H54 (cell line): ENCODE results near the gene NEDD4L.

ENCODE experiments used
- DNase-seq: peaks from one replicate; pipeline ENCODE4 v3.0.0; 2011; ENCODE audit warnings: low spot score, mixed read lengths; ENCODE audit not compliant: insufficient read length
- FAIRE-seq: peaks from 3 replicates; lab custom pipeline; 2011; peaks lifted over from hg19 to GRCh38; lab: Jason Lieb, UNC
- POLR2A ChIP-seq: IDR thresholded peaks from 2 replicates; pipeline ENCODE4 v1.6.1; 2011; ENCODE audit warnings: low read depth, mild to moderate bottlenecking, low read length

The NEDD4L gene

DNA sequence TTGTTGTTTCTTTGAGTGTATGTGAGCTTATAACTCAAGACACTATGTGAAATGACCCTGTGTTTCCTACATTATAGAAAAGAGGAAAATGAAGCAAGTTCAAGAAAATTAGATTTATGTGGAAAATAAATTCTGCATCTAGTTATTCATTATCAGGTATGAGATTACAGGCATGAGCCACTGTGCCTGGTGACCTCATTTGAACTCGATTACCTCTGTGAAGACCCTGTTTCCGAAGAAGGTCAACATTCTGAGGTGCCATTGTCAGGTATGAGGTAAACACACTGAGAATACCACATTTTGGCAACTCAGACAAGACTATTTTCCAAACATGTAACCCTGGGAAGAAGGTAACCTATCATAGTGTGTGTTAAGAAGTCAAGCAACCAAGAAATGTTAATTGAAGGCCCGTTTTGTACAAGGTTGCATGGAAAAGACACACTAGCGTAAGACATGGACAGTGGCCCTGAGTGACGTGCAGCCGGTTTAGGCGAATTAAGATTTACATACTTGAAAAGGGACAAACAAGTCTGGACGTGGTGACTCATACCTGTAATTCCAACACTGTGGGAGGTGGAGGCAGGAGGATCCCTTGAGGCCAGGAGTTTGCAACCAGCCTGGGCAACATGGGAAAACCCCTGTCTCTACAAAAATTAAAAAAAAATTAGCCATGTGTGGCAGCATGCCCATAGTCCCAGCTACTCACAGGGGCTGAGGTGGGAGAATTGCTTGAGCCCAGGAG, 186.6 kb downstream of the NEDD4L start:
- FAIRE-seq (no peak), DNase-seq (no peak)
- no peak for TF ChIP-seq POLR2A

DNA sequence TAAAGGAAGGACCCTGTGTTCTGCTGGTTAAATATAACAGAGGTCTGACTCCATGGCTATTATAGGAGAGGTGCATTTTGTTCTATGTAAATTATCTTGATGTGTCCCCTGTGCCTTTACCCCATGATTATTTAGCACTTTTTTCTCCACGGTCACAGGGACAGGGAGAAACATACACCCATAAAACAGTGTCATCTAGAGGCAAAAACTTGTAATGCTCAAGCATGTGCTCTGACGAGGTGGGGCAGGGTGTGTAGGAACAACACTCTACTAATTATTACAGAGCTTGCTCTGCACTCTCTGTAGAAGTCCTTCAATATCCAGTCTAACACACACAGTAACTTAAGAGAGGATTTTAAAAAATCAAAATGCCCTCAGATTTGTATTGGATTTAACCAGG, 187.9 kb downstream of the NEDD4L start:
- DNase-seq = no peak
- FAIRE-seq = no peak
- no peak for TF ChIP-seq POLR2A

DNA sequence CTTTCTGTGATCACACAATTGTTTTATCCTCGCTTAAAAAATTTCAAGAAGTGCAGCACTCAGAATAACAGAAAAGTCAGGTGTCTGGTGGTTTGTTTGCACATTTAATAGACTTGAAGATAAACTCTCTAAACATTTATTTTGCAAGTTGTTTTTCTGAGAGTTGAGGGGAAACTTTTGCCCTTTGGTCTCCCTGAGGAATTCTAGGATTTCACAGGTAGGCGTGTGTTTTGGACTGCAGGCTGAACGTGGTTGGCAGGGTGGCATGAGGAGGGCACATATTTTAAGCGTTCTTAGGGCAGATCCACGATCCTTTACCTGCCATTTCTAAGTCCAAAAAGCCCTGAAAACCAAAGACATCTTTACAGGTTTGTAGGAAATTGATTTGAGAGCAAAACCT, 188.6 kb downstream of the NEDD4L start:
- FAIRE-seq (no peak), DNase-seq (no peak)
- no peak for TF ChIP-seq POLR2A

DNA sequence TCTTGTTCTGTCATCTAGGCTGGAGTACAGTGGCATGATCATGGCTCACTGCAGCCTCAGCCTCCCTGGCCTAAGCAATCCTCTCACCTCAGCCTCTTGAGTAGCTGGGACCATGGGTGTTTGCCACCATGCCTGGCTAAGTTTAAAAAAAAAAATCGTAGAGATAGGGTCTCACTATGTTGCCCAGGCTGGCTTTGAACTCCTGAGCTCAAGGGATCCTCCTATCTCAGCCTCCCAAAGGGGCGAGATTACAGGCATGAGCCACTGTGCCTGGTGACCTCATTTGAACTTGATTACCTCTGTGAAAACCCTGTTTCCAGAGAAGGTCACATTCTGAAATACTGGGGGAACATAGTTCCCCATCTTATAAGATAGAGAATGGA, 190.3 kb downstream of the NEDD4L start:
- no peak for DNase-seq
- FAIRE-seq = no peak
- no peak for TF ChIP-seq POLR2A

DNA sequence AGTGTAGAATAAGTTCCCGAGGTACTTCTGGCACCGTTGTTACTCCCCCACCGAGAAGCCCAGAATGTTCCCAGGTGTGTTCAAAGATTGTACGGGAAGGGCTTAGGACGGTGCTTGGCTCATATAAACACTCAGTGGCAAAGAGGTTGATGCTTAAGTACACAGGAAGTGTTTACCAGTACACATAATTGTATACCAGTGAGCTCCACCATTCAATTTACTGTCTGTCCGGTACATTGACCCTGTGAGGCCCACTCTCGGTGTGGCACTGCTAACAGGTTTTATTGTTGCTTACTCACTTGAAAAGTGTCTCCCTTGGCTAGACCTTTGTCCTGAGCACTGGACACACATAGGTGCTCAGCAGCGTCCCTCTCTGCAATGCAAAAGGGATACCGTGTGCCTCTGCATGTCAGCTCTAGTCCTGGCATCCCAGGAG, 191.0 kb downstream of the NEDD4L start:
- DNase-seq (no peak), FAIRE-seq (no peak)
- TF ChIP-seq POLR2A = no peak

DNA sequence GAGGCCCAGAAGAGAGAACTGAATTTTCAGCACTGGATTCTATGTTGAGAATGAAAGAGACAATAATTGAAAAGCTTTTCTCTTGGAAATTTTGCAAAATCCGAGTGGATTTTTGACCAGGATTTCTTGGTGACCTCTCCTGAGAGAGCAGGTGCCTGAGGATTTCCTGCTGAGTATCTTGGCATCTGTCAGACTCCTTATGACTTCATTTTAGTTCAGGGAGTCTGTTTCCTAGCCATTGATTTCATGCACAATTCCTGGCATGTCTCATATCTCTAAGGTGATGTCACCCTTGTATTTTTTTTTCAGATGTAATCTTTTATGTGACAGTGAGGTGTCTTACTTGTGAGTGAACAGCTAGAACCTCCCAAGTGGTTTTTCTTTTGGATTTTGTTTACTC, 195.9 kb downstream of the NEDD4L start:
- TF ChIP-seq POLR2A = no peak
- FAIRE-seq (peak; percentile 58), DNase-seq (no peak)

DNA sequence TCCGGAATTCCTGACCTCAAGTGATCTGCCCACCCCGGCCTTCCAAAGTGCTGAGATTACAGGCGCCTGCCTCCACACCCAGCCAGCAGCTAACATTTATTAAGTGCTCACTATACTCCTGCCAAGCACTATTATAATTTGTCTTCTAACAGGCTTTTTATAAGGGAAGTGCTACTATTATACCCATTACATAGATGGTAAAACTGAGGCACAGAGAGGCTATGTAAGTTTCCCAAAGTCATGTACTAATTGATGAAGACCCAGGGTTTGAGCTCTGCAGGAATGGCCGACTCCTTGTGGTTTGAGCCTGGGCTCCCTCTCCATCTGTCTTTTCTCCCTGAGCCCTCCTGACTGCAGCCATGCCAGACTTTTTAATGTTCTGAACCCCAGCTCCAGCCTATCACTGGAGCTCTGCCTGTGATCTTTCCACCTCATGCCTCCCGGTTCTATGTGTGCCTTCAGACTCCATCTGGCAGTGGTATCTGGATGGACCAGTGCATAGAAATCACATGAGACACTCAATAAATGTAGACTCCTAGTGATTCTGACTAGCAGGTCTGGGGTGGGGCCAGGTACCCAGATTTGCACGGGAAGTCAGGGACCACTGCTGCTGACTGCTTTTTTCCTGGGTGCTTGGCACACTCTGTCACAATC, 197.1 kb downstream of the NEDD4L start:
- DNase-seq (no peak), FAIRE-seq (no peak)
- TF ChIP-seq POLR2A = no peak

DNA sequence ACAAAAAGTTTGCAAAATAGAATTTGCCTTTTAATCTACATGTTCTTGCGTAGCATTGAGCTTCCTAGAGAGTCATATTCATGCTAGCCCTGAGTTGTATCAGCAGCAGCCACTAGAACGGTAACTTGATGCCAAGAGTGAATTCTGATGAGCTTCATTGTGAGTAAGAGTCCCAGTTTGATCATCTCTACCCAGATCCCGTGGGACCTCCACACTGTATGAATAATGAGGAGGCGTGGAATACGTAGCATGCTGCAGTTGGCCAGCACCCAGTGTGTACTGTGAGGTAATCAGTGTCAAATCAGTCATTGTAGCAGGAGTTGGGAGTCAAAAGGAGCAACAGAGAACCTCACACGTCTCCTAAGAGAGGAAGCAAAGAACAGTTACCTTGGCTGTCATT, 197.9 kb downstream of the NEDD4L start:
- no peak for TF ChIP-seq POLR2A
- peak; percentile 41 for FAIRE-seq
- no peak for DNase-seq

DNA sequence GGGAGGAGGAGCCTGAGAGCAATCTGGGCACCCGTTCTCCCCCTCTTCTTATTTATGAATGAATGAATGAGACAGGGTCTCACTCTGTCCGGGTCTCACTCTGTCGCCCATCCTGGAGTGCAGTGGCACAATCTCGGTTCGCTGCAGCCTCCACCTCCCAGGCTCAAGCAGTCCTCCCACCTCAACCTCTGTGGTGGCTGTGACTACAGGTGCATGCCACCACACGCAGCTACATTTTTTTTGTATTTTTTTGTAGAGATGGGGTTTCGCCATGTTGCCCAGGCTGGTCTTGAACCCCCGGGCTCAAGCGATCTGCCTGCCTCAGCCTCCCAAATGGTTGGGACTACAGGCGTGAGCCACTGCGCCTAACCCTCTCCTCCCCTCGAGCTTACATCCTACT, 198.4 kb downstream of the NEDD4L start:
- FAIRE-seq (no peak), DNase-seq (no peak)
- TF ChIP-seq POLR2A = no peak

DNA sequence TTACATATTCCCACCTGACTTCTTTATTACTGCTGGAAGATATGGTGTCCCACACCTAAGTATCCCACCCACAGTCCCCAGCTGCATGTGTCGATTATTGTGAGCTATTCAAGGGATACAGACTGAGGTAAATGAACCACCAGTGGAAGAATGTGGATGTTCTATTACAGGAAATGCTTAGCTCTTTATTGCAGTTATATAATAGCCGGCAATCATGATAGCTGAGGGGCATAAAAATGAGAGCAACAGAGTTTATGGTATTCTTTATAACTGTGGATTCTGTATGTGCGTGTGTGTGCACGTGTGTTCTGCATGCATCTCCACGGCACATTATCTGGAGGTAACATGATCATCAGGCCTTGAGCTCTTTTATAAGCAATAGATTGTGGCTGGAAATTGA, 198.9 kb downstream of the NEDD4L start:
- DNase-seq = no peak
- no peak for FAIRE-seq
- TF ChIP-seq POLR2A = no peak

DNA sequence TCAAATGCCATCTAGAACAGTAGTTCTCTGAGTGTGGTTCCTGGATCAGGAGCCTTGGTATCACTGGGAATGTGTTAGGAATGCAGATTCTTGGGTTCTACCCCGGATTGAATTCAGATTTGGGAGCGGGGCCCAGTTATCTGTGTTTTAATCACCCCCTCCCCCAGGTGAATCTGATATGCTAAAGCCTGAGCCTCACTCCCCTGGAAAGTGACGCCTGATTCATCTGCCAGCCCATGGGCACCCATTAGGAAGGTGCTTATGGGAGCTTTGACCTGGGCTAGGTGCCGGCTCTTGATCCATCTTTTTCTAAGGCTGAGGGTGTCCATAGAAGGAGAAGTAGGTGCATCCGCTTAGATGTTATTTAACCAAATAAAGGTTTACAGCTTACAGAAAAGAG, 199.4 kb downstream of the NEDD4L start:
- DNase-seq (no peak), FAIRE-seq (no peak)
- no peak for TF ChIP-seq POLR2A

DNA sequence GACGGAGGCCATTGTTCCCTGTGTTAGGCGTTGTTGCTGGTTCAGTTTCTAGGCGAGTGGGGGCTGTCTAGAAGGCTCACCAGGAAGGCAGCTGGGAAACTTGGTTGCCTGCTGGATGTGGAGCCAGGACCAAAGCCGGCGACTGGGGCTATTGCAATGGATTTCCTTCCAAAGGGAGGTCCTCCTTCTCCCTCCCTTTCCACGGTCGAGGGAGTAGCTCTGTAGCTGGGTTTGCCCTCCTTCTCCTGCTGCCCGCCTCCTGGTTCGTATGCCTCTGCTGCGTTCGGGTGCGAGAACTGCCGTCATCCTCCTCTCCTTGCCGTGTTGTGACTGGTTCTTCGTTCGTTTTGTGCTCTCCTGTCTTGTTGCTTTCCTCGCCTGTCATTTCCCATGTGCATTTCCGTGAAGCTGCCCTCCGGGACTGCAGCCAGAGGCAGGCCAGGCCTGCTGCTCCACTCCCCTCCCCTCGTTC, 203.4 kb downstream of the NEDD4L start:
- no peak for TF ChIP-seq POLR2A
- no peak for FAIRE-seq
- DNase-seq = no peak

DNA sequence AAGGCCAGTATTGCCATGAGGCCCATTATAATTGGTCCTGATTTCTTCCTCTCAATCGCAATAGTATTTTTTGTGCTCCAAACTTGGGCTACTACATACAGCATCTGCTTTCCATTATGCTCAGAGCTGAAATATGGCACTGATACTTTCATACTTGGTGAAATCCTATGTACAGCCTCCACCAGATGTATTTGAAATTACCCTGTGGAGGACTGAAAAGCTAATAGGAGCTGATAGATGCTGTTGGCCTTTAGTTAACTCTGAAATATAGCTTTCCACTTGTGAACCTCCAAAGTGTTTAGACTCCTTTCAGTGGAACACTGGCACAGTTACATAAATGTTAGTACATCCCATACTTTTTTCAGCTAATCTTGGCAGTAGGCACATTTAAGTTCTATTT, 205.7 kb downstream of the NEDD4L start:
- DNase-seq (no peak), FAIRE-seq (no peak)
- TF ChIP-seq POLR2A = no peak

DNA sequence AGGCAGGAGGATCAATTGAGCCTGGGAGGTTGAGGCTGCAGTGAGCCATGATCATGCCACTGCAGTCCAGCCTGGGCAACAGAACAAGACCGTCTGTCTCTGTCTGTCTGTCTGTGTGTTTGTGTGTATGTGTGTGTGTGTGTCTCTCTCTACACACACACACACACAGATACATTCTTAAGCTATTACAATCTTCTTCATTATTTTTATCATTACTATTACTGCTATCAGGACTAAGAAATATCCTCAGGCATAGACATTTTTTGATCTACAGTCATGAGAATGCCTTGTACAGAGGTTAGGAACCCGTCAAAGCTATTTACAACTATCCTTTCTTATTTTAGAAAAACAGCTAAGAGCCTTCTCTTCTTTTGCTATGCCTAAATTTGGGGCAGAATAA, 207.4 kb downstream of the NEDD4L start:
- TF ChIP-seq POLR2A = no peak
- FAIRE-seq = no peak
- DNase-seq = no peak

DNA sequence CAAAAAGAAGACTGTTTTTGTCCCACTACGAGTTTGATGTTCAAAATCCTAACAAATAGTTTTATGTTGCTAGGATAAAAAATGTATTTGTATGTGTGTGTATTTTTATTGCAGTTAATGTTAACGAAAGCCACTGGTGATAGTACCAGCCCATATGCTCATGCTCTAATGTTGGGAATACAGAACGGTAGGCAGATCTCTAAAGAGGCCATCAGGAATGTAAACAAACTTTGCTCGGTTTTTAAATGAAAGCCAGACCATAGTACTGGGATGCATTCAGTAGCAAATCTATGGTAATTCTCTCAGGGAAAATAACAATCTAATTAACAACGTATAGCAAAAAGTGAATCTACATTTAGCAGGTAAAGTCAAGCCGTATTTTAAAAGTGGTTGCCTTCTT, 208.1 kb downstream of the NEDD4L start:
- no peak for DNase-seq
- no peak for TF ChIP-seq POLR2A
- FAIRE-seq = no peak

DNA sequence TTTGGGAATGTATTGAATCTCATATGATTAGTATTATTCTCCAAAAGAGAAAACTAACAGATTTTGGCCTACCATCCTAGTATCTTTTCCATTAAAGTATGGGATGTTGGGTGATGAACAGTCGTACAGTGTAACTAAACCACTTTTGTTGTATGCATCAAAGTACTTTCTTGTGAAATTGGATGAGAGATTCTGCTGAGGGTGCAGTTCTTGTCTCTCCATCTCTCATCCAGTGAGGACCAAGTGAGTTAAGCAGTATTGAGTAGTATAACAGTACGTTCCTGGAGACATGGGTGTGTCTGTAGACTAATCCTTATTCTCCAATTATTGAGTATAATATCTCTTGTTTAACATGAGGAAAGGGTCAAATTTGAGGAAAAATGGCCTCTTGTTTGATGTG, 209.3 kb downstream of the NEDD4L start:
- TF ChIP-seq POLR2A = no peak
- FAIRE-seq (no peak), DNase-seq (no peak)
